Neutrophil (primary cell): ENCODE data around the gene SCFD2.

Experiments
- H3K27ac ChIP-seq: fragments of 200-600 bp; sonication (generic); 2 replicates; pipeline ENCODE4 v1.5.1; 2016; ENCODE audit warnings: mild to moderate bottlenecking, moderate library complexity
- H3K27me3 ChIP-seq: fragments of 200-600 bp; sonication (generic); 2 replicates; pipeline ENCODE4 v1.6.0; 2016; ENCODE audit warnings: mild to moderate bottlenecking
- H3K36me3 ChIP-seq: fragments of 200-600 bp; sonication (generic); 2 replicates; pipeline ENCODE4 v1.5.1; 2017
- H3K4me1 ChIP-seq, 2 experiments: fragments of 200-600 bp in 1 of 2; sonication (generic) in 1 of 2; 1 replicate in 1 of 2; 2 replicates in 1 of 2; pipeline versions ENCODE4 v1.5.1 to v1.6.1; 2013 to 2016; ENCODE audit warnings: low read depth in 1 of 2, low read length in 1 of 2, mild to moderate bottlenecking in 1 of 2, moderate library complexity in 1 of 2; ENCODE audit not compliant: control insufficient read depth in 1 of 2, insufficient read depth in 1 of 2
- H3K4me3 ChIP-seq, 2 experiments: fragments of 200-600 bp in 1 of 2; sonication (generic) in 1 of 2; 1 replicate in 1 of 2; 2 replicates in 1 of 2; pipeline ENCODE4 v1.5.1; 2013 to 2016; ENCODE audit warnings: low read depth in 1 of 2, low read length in 1 of 2, mild to moderate bottlenecking in 1 of 2, moderate library complexity in 1 of 2
- H3K9me3 ChIP-seq: fragments of 200-600 bp; sonication (generic); 2 replicates; pipeline ENCODE4 v1.5.1; 2016
- TF ChIP-seq, protein P1 (sequence below): fragments of 200-600 bp; sonication (generic); IDR thresholded peaks from 2 replicates; pipeline ENCODE4 v1.5.1; 2016; ENCODE audit warnings: antibody characterized with exemption

Gene SCFD2

DNA sequence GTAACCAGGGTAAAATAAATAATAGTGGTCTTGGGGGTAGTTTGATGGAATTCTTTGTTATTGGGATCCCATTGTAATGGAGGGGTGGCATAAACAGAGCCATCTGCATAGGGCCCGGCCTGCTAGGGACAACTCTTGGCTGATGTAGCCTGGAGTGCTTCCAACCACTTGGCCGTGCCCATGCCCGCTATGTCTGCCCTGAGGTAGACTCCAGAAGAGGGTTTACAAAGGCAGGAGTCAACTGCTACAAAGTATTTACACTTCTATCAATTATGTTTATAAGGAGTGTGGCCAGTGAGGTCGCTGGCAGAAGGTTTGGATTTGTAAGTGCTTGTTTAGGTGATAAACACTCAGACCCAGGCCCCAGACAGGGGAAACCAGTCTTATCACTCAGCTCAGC lies 495.6 kb downstream of the SCFD2 start:
- Histone ChIP-seq H3K27ac (no peak overlapping the region), H3K36me3 (no peaks in the 10 kb centered on the region), H3K9me3 (no peaks in the 10 kb centered on the region), H3K4me3 (no peak overlapping the region), H3K4me1 (no peaks in the 10 kb centered on the region), H3K27me3 (peaks cover 1% of the 10 kb centered on the region)
- TF ChIP-seq, protein P1, sequence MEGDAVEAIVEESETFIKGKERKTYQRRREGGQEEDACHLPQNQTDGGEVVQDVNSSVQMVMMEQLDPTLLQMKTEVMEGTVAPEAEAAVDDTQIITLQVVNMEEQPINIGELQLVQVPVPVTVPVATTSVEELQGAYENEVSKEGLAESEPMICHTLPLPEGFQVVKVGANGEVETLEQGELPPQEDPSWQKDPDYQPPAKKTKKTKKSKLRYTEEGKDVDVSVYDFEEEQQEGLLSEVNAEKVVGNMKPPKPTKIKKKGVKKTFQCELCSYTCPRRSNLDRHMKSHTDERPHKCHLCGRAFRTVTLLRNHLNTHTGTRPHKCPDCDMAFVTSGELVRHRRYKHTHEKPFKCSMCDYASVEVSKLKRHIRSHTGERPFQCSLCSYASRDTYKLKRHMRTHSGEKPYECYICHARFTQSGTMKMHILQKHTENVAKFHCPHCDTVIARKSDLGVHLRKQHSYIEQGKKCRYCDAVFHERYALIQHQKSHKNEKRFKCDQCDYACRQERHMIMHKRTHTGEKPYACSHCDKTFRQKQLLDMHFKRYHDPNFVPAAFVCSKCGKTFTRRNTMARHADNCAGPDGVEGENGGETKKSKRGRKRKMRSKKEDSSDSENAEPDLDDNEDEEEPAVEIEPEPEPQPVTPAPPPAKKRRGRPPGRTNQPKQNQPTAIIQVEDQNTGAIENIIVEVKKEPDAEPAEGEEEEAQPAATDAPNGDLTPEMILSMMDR: no peak

DNA sequence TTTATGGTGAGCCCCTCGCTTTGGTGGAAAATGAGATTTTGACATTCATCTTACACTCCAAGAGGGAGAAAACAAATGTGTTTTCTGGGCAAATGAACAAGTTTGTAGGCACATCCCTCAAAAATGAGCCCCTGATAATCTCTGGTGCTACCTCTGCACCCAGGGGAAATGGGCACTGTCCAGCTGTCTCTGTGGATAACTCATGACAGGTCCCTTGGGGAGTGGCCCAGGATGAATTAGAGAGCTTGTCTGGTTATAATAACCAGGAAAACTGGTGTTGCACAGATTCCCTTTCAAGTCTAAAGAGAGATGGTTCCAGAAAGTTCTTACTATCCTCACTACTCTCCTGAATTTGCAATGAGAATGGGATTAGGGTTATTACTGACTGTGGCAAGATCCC lies 496.2 kb downstream of the SCFD2 start:
- Histone ChIP-seq H3K36me3 (no peaks in the 10 kb centered on the region), H3K4me1 (no peaks in the 10 kb centered on the region), H3K4me3 (no peak overlapping the region), H3K27ac (no peak overlapping the region), H3K9me3 (no peaks in the 10 kb centered on the region), H3K27me3 (peaks cover 7% of the 10 kb centered on the region)
- TF ChIP-seq, protein P1: no peak

DNA sequence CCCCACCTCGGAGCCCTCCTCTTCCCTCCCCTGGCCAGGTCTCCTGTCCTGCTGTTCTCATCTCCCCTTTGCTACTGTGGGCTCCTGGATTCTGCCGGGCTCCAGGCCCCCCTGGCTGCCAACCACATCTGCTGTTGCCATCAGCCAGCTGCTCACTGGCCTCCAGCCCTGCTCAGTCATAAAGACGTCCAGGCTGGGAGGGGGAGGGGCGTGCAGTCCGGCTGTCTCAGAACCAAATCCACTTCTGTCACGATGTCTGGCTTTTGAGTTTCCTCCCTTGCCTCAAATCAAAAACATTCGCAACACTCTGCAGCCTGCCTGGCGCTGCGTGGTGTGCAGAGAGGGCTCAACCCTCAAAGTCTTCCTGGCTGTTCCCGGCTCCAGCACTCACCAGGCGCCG lies 496.7 kb downstream of the SCFD2 start:
- Histone ChIP-seq H3K4me1 (no peaks in the 10 kb centered on the region), H3K27me3 (peaks cover 12% of the 10 kb centered on the region), H3K36me3 (no peaks in the 10 kb centered on the region), H3K9me3 (no peaks in the 10 kb centered on the region), H3K27ac (no peak overlapping the region), H3K4me3 (no peak overlapping the region)
- TF ChIP-seq, protein P1: no peak

DNA sequence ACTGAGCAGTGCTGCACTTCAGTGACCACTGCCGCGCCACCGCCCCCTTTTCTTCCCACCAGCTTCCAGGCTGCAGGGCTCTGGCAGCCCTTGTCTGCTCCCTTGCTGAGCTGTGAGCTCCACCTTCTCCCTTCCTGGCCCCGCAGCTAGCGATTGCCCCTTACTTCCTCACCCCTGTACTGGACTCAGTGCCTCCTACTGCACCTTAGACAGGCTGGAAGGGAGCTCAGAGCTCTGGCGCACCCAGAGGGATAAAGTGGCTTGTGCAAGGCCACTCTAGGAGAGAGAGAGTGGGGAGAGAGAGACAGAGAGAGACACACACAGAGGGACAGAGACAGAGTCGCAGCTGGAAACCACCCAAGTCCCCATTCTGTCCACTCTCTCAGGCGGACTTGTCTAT lies 497.7 kb downstream of the SCFD2 start:
- Histone ChIP-seq H3K4me1 (no peaks in the 10 kb centered on the region), H3K27me3 (peaks cover 22% of the 10 kb centered on the region), H3K4me3 (no peak overlapping the region), H3K27ac (no peak overlapping the region), H3K36me3 (no peaks in the 10 kb centered on the region), H3K9me3 (no peaks in the 10 kb centered on the region)
- TF ChIP-seq, protein P1: no peak

DNA sequence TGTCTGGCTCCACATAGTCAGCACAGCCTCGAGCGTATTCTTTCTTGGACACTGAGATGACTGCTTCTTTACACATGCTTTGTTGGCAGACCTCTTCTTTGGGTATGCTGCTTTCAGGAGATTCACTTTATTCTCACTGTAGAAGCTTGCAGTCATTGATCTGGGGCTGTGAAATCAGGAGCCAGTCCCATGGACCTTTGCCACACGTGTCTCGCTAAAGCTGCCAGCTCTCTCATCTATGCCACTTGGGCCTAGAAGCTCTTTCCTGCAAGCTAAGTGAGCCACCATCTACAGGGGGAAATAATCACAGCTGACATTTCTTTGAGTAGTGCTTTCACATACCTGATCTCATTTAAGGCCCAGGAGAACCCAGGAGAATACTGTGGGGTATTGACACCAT lies 498.7 kb downstream of the SCFD2 start:
- H3K27ac ChIP-seq: no peak overlapping the region
- H3K4me3 ChIP-seq: no peak overlapping the region
- H3K4me1 ChIP-seq: peaks cover 4 to 5% of the 10 kb centered on the region in 2 experiments
- H3K36me3 ChIP-seq: no peaks in the 10 kb centered on the region
- H3K9me3 ChIP-seq: no peaks in the 10 kb centered on the region
- peaks cover 32% of the 10 kb centered on the region for H3K27me3 ChIP-seq
- TF ChIP-seq, protein P1: no peak

DNA sequence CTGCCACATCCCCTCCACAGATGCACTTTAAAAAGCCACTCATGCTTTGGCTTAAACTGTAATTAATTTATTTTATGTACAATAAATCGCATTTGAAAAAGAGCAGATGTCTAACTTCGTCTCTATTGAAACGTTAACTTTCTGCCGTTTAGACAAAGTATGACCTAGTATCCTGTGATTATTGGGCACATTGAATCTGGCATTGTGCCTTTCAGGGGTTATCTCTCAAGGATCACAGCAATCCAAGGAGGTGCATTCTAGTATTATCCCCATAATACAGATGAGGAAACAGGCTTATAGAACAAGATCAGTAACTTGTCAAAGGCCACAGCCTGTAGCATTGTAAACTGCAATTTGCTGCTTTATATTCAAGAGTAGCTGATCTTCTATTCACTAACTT lies 499.1 kb downstream of the SCFD2 start:
- no peaks in the 10 kb centered on the region for H3K36me3 ChIP-seq
- H3K27me3 ChIP-seq: peaks cover 36% of the 10 kb centered on the region
- H3K27ac ChIP-seq: no peak overlapping the region
- H3K9me3 ChIP-seq: no peaks in the 10 kb centered on the region
- TF ChIP-seq, protein P1: no peak
- peaks cover 4 to 9% of the 10 kb centered on the region in 2 experiments for H3K4me1 ChIP-seq
- H3K4me3 ChIP-seq: no peak overlapping the region
